Osteocyte (in vitro differentiated cells): ENCODE data around the gene UCKL1. TPM values are rescaled to one million over a fixed set of nuclear protein-coding genes. Genes with fewer than 3 reads are reported as not detected.
A peak's percentile ranks its signal among the peaks of the same experiment; 100 is the strongest.

Source experiments
- DNase-seq: peaks from one replicate; pipeline ENCODE4 v3.0.0; 2021; ENCODE audit warnings: mixed read lengths; ENCODE audit not compliant: unreplicated experiment; ENCODE audit errors: extremely low spot score
- H3K27ac Mint-ChIP-seq: one replicate; pipeline ENCODE4 v1.8.0; 2021; ENCODE audit warnings: mild to moderate bottlenecking, mixed read lengths; ENCODE audit not compliant: unreplicated experiment
- H3K27me3 Mint-ChIP-seq: one replicate; pipeline ENCODE4 v1.8.0; 2021; ENCODE audit warnings: mixed read lengths; ENCODE audit not compliant: unreplicated experiment
- H3K36me3 Mint-ChIP-seq: one replicate; pipeline ENCODE4 v1.8.0; 2021; ENCODE audit warnings: mixed read lengths; ENCODE audit not compliant: unreplicated experiment
- H3K4me1 Mint-ChIP-seq: one replicate; pipeline ENCODE4 v1.8.0; 2021; ENCODE audit warnings: mixed read lengths; ENCODE audit not compliant: unreplicated experiment
- H3K4me3 Mint-ChIP-seq: one replicate; pipeline ENCODE4 v1.8.0; 2021; ENCODE audit warnings: mild to moderate bottlenecking, moderate library complexity, mixed read lengths; ENCODE audit not compliant: unreplicated experiment
- H3K9me3 Mint-ChIP-seq: one replicate; pipeline ENCODE4 v1.8.0; 2021; ENCODE audit warnings: mixed read lengths; ENCODE audit not compliant: unreplicated experiment
- long read RNA-seq: library from polyadenylated mRNA; unstranded; transcript quantifications from one replicate; pipeline ENCODE4 v2.0.0, GENCODE V29; 2021
- total RNA-seq: library from RNA; stranded (reverse); gene quantifications from 2 replicates; pipeline ENCODE4 v1.2.1, GENCODE V29; 2021
- TF ChIP-seq, protein P1 (sequence below): fragments of 200-600 bp; sonication (generic); IDR thresholded peaks from 2 replicates; pipeline ENCODE4 v1.5.0; 2021; ENCODE audit warnings: antibody characterized with exemption, mild to moderate bottlenecking, moderate library complexity

The UCKL1 gene
- 35.5 and 35.9 TPM in 2 replicates for total RNA-seq
- long read RNA-seq, partial matches to known transcripts, result 3 of 34 reads
- long read RNA-seq, other reads (novel, unspliced or antisense), result 31 of 34 reads

DNA sequence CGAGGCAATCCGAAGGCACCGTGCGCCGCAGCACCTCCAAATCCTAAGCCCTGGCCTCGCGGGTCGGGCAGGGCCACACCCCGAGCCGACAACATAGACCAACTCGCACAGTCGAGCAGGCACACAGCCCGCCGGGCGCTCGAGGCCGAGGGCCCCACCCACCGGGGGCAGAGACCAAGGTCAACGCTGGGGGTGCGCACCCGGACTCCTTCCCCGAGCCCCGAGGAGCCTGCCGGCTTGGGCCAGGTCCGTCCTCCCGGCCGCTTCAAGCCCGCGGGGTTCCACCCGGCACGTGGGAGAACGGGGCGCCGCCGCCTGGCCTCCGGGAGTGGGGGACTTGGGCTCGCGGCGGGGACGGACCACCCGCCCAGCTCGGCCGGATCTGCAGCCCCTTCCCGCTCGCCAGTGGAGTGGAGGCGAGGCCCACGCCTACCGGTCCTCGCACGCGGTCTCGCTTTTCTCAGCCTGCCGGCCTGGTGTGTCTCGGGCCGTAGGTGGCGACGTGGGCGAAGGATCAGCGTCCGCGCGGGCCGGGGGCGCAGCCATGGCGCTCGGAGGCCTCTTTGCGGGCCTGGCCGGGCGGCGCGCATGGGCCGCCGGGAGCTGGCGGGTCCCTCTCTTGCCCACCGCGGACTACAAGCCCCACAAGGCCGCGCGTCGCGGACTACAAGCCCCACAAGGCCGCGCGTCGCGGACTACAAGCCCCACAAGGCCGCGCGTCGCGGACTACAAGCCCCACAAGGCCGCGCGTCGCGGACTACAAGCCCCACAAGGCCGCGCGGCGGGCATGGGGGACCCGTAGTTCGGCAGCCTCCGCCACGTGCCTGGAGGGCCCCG lies at the start of gene UCKL1:
Gene UCKL1, minus strand, starts transcription at position 590 of the 837 bp plus-strand sequence. Its CDS starts 44 bp downstream, at position 546.
- DNase-seq, result peak; percentile 97
- peak within 1 kb of the TSS; percentile 72 for H3K27ac Mint-ChIP-seq

GRCh38 chr20:64005394-64005793 lies 49.2 kb upstream of the UCKL1 start:
- H3K27ac Mint-ChIP-seq, result no peak overlapping the region
- DNase-seq, result no peak

More for the DNA sequence above, at the start of gene UCKL1:
- Mint-ChIP-seq H3K4me3 (peak within 1 kb of the TSS; percentile 81), H3K27me3 (no peaks in the 10 kb centered on the region), H3K4me1 (peaks cover 39% of the 10 kb centered on the region), H3K9me3 (no peaks in the 10 kb centered on the region), H3K36me3 (peaks cover 5% of the 10 kb centered on the region)
- TF ChIP-seq, protein P1, sequence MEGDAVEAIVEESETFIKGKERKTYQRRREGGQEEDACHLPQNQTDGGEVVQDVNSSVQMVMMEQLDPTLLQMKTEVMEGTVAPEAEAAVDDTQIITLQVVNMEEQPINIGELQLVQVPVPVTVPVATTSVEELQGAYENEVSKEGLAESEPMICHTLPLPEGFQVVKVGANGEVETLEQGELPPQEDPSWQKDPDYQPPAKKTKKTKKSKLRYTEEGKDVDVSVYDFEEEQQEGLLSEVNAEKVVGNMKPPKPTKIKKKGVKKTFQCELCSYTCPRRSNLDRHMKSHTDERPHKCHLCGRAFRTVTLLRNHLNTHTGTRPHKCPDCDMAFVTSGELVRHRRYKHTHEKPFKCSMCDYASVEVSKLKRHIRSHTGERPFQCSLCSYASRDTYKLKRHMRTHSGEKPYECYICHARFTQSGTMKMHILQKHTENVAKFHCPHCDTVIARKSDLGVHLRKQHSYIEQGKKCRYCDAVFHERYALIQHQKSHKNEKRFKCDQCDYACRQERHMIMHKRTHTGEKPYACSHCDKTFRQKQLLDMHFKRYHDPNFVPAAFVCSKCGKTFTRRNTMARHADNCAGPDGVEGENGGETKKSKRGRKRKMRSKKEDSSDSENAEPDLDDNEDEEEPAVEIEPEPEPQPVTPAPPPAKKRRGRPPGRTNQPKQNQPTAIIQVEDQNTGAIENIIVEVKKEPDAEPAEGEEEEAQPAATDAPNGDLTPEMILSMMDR, result peak; percentile 2

DNA sequence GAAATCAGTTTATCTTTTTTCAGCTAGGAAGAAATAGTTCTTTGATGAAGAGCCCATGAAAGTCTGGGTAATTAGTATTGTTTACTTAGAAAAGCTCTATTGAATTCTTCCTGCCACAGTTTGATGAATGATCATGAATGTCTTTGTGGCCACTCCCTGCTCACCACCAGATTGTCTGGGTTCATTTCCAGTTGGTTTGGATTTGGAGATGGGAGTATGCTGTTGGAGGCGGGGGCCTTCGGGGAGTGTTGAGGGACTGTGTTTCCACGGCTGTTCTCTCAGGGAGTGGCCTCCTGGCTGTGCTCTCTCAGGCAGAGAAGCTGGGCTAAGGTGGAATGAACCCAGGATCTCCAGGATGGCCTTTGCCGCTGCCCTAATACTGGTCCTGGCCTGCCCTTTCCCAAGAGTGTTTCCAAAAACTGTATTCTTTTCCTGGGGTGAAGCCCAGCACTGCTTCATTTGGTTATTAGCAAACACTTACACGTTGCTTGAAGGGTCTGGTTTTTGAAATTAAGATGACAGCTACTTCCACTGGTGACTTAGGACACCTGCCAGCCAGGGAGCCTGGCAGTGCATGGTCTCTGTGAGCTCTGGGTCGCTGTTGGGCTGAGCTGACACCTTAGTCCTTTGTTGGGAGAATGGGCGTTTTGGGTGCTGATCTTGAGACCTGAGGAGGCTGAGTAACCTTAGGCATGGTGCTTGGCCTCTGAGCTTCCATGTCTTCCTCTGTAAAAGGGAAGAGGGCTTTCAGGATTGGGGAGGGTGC lies 47.9 kb upstream of the UCKL1 start:
- H3K27ac Mint-ChIP-seq, result no peak overlapping the region
- H3K4me1 Mint-ChIP-seq, result peaks cover 3% of the 10 kb centered on the region
- H3K36me3 Mint-ChIP-seq, result peaks cover 39% of the 10 kb centered on the region
- TF ChIP-seq, protein P1, result no peak
- DNase-seq, result no peak
- no peak overlapping the region for H3K4me3 Mint-ChIP-seq
- no peaks in the 10 kb centered on the region for H3K27me3 Mint-ChIP-seq
- H3K9me3 Mint-ChIP-seq, result no peaks in the 10 kb centered on the region

More at GRCh38 chr20:64005394-64005793, 49.2 kb upstream of the UCKL1 start:
- no peak overlapping the region for H3K4me3 Mint-ChIP-seq
- TF ChIP-seq, protein P1, result no peak
- H3K9me3 Mint-ChIP-seq, result no peaks in the 10 kb centered on the region
- peaks cover 37% of the 10 kb centered on the region for H3K36me3 Mint-ChIP-seq
- no peaks in the 10 kb centered on the region for H3K27me3 Mint-ChIP-seq
- H3K4me1 Mint-ChIP-seq, result peaks cover 3% of the 10 kb centered on the region

GRCh38 chr20:64001607-64002011 lies 45.4 kb upstream of the UCKL1 start:
- no peak overlapping the region for H3K27ac Mint-ChIP-seq
- H3K4me3 Mint-ChIP-seq, result no peak overlapping the region
- H3K27me3 Mint-ChIP-seq, result no peaks in the 10 kb centered on the region
- H3K36me3 Mint-ChIP-seq, result peaks cover 36% of the 10 kb centered on the region
- TF ChIP-seq, protein P1, result no peak
- no peak for DNase-seq
- no peaks in the 10 kb centered on the region for H3K9me3 Mint-ChIP-seq
- peaks cover 3% of the 10 kb centered on the region for H3K4me1 Mint-ChIP-seq

- no peak overlapping the region for H3K27ac Mint-ChIP-seq
- H3K36me3 Mint-ChIP-seq, result peaks cover 34% of the 10 kb centered on the region
- TF ChIP-seq, protein P1, result no peak
- H3K27me3 Mint-ChIP-seq, result no peaks in the 10 kb centered on the region
- H3K9me3 Mint-ChIP-seq, result no peaks in the 10 kb centered on the region
- no peak for DNase-seq
- H3K4me1 Mint-ChIP-seq, result peaks cover 3% of the 10 kb centered on the region
- H3K4me3 Mint-ChIP-seq, result no peak overlapping the region
Measured at GRCh38 chr20:64000906-64001305, 44.7 kb upstream of the UCKL1 start.
